A549 treated with ZK216348 at 1 μM for 4 hours (cell line): ENCODE data around the gene AURKAIP1. TPM values are rescaled to one million over a fixed set of nuclear protein-coding genes. Genes with fewer than 3 reads are reported as not detected.

ENCODE experiments used
- total RNA-seq: library from RNA; stranded (reverse); fragments of 200-300 nt; extraction: Qiagen RNA extraction; gene quantifications from 5 replicates; pipeline ENCODE4 v1.2.3, GENCODE V29; 2022; ENCODE audit warnings: low read depth

Gene AURKAIP1
- total RNA-seq: 90.7 to 179 TPM (median 167 TPM) in 5 replicates

DNA sequence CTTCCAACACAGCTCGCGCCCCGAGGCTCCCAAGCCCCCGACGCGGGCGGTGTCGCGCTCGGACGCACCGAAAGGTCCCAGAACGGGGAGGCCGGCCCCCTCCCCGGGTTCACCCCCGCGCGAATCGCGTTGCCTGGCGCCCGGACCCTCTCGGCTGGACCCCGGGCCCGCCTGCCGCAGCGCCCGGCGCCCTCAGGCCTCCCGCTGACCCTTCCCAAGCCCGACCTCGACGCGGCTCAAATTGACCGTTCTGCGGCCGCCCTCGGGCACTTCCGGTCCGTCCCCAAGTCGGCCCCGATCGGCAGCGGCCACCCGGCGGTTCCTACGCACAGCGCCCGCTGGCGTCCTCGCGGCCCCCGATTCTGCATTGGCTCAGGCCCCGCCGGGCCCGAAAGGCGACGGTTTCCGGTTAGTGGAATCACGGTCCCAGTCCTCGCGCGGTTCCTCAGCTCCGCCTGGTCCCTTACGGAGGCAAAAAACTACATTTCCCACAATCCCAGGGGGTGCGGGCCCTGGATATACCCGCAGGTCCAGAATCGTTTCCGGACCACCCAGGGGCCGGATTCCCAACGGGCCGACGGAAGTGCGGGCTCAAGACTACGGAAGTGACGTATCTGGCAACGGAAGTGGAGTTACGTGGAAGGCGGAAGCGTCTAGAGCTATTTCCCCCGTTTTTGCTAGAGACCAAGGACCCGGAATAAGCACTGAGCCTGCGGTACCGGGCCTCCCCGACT, at the start of gene AURKAIP1:
Gene AURKAIP1 (minus strand): TSS at position 279 of the 734 bp plus-strand sequence. CDS start 451 bp downstream, outside the sequence.

DNA sequence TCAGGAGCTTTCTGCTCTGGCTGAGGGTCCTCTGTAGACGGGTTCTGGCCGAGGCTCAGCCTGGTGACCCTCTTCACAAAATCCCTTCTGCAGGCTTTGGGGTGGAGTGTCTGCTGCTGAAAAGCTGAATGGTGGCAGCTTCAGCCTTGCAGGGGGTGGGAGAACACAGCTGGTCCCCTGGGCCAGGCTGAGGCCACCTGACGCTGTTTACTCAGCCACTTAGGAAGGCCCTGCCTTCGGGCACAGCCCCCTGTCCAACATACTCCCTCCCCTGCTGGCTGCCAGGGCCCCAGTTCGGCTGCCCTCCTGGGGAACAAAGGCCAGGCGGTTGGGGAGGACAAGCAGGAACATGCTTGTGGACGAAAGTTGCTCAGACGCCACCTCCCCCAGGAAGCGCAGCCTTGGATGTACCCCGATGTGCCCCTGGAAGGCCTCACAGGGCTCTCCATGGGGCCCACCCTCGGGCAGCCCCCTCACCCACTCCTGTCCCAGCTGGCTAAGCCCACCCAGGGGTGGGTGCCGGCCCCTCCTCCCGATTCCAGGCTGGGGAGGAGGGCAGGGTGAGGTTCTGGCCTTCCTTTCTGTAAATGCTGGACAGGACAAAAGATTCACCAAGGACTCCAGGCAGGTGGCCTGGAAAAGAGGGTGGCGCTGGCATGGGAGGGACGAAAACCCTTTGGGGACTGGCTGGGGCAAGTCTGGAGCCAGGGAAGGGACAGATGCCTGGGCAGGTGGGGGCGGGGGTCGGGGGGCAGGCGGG, 46.3 kb upstream of the AURKAIP1 start, which contains the start of gene ANKRD65:
Gene ANKRD65 (minus strand): TSS at position 130 of the 760 bp plus-strand sequence. CDS start 271 bp downstream, outside the sequence.

DNA sequence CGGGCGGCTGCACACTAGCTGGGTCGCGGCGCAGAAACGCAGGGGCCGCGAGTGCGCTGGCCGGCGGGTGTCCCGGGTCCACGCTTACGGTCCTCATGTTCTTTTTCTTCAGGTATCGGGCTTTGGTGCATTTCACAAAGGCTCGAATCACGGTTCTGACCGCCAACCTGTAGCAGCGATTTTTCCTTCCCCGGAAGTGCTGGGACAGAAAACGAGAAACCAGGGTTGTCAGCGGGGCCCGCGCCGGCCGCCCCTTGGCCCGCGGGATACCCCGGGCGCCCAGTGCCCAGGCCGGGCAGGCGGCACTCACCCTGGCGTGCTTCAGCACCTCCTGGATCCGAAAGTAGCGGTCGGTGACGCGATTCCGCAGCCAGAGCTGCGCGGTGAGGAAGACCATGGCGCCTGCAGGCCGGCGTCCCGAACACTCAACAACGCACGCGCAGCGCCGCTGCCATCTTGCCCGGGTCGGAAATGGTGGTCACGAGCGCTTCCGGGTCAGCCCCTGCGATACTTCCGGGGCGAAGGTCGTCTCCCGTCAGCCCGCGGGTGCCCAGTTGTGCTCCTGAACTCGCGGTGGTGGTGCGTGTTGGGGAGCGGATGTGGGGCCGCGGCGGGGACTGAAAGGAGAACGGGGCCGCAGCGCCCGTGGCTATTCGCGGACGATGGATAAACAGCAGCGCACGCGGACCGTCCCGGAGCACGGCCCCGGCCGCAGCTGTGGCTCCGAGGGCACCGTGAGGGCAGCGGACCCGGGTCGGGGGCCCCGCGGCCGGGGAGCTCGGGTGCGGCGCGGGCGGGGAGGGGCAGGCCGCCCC, 32.0 kb upstream of the AURKAIP1 start, which contains the start of gene MRPL20:
Gene MRPL20 (minus strand): TSS at position 473 of the 815 bp plus-strand sequence. CDS start 76 bp downstream, at position 397.

DNA sequence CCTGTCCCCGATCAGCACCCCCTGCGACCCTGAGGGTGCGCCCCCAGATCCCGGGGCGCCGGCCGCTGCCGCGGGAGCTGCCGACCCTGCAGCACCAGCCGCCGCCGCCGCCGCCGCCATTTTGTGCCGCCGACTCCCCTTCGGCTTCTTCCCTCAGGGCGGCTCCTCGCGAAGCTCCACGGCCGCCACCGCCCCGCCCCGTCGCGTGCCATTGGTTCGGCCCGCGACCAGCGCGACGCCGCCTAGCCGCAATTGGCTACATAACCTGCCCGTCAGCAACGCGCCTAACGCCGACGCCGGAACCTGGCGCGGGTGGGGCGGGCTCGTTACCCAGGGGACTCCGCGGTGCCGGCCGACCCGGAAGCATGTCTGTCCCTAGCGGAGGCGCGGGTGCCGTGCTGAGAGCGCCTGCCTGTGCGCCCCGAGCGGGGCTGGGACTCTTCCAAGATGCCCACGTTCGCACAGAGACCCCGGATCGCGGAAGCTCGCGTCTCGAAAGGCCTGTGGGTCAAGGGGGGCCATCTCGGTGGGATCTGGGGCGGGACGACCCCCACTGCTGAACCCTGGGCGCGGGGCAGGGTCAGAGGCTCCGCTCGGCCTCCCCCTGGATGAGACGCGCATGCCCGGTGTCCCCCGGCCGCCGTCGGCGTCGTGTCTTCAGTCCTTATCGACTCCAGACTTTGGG, 24.3 kb upstream of the AURKAIP1 start, which contains the start of gene CCNL2:
Gene CCNL2 (minus strand): TSS at position 149 of the 685 bp plus-strand sequence. CDS start 29 bp downstream, at position 120.

DNA sequence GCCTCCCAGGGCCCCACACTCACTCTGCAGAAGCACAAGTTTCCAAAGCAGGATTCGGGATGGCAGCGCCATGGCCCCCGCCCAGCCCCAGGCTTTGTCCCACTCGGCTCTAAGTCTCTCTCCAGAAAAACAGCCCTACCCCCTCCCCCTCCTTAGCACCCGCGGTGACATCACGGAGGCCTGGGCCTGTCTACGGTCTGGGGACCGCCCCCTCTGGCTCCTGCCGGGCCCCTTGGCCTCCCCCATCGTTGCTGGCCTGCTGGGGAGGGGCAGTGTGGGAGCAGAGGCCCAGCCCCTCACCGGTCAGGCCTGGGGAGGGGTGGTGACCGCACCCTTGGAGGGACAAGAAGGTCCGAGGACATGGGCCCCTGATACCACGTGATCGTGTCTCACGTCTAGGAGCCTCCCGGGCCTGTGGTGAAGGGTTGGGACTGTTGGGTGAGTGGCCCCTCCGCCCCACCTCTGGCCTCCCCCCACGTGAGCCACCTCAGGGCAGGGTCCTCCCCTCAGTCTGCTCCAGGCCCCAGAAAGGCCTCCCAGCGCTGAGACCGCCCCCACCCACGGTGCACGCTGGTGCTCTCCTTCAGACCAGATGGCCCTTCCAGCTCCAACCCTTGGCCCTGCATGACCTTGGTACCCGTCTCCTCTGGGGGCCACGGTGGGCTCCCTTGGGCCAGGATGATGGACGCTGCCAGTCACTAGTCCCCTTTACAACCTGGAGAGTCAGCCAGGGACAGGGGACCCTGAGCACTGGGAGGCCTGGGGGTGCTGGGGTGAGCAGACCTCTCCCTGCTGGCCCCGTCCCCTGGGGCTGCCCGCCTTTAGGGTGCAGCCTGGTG, 16.4 kb downstream of the AURKAIP1 start, which contains the start of gene MXRA8:
Gene MXRA8 (minus strand): TSS at position 123 of the 839 bp plus-strand sequence. CDS start 51 bp downstream, at position 72.

DNA sequence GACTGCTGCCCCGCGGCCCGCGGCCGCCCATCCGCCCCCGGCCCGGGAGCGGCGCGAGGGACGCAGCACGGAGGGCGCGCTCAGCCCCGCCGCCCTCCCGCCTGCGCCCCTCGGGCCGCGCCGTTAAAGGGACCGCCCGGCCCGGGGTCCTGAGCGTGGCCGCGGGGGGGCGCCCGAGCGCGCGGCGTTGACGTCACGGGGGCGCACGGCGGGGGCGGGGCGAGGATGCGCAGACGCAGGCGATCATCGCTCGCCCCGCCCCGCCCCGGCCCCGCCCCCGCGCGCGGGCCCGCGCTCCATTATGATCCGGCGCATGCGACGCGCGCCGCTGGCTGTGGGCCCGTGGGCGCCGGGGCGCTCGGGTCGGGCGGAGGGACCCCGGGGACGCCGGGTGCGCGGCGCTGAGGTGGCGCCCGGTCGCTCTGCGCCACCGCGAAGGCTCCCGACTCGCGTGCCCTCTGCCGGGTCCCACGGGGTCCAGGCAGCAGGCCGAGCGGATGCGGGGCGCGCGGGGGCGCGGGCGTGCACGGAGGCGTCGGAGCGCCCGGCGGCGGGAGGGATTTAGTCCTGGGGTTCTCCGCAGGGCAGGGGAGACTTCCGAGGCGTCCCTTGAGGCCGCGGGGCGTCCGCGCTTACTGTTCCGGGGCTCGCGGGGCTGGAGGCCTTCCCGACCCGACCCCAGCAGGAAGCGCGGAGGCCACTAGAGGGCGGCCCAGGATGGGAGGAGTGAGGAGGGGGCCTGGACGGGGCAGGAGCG, 25.6 kb downstream of the AURKAIP1 start, which contains the start of gene DVL1:
Gene DVL1 (minus strand): TSS at position 163 of the 757 bp plus-strand sequence. CDS start 353 bp downstream, outside the sequence.

DNA sequence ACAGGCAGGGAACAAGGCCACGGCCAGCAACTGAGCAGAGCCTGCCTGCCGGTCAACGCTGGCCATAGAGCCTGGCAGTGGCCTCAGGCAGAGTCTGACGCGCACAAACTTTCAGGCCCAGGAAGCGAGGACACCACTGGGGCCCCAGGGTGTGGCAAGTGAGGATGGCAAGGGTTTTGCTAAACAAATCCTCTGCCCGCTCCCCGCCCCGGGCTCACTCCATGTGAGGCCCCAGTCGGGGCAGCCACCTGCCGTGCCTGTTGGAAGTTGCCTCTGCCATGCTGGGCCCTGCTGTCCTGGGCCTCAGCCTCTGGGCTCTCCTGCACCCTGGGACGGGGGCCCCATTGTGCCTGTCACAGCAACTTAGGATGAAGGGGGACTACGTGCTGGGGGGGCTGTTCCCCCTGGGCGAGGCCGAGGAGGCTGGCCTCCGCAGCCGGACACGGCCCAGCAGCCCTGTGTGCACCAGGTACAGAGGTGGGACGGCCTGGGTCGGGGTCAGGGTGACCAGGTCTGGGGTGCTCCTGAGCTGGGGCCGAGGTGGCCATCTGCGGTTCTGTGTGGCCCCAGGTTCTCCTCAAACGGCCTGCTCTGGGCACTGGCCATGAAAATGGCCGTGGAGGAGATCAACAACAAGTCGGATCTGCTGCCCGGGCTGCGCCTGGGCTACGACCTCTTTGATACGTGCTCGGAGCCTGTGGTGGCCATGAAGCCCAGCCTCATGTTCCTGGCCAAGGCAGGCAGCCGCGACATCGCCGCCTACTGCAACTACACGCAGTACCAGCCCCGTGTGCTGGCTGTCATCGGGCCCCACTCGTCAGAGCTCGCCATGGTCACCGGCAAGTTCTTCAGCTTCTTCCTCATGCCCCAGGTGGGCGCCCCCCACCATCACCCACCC, 43.7 kb downstream of the AURKAIP1 start, which contains the start of gene TAS1R3:
Gene TAS1R3 (plus strand): TSS at position 213 of the 898 bp plus-strand sequence. CDS start 66 bp downstream, at position 279.

DNA sequence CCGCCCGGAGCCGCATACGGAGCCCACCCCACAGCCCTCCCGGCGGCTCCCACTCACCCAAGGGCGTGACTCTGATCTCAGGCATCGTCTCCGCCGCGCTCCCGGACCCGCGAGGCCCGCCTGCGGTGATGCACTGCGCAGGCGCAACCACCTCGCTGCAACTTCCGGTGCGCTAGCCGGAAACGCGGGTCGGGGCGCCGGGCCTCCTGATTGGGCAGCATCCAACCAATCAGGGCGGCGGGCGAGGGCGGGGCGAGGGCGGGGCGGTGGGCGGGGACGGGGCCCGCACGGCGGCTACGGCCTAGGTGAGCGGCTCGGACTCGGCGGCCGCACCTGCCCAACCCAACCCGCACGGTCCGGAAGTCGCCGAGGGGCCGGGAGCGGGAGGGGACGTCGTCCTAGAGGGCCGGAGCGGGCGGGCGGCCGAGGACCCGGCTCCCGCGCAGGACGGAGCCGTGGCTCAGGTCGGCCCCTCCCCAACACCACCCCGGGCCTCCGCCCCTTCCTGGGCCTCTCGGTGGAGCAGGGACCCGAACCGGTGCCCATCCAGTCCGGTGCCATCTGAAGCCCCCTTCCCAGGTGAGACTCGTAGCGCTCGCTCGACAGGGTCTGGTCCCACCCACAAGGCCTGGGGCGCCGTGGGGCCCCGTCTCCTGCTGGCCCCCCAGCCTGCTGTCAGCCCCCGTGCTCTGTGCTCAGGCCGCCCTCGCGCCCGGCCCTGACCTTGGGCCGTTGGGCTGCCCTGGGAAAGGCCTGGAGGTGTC, 50.3 kb downstream of the AURKAIP1 start, which contains the start of the genes CPTP and INTS11:
Gene CPTP (plus strand): TSS at position 279 of the 764 bp plus-strand sequence. CDS start 2,109 bp downstream, outside the sequence.
Gene INTS11 (minus strand): TSS at position 137 of the 764 bp plus-strand sequence. CDS start 52 bp downstream, at position 85.

Other genes starting within 250 kb of the AURKAIP1 start
- gene TTLL10, start 201.3 kb downstream of the AURKAIP1 start, total RNA-seq: not detected in 5 replicates
- gene TNFRSF18, start 168.6 kb downstream of the AURKAIP1 start, total RNA-seq: 0.35 TPM in 1 of 5 replicates, not detected in the others
- gene TNFRSF4, start 161.1 kb downstream of the AURKAIP1 start, total RNA-seq: 0.20 to 0.23 TPM in 2 of 5 replicates, not detected in the others
- gene SDF4, start 143.2 kb downstream of the AURKAIP1 start, total RNA-seq: 84.0 to 148 TPM (median 137 TPM) in 5 replicates
- gene B3GALT6, start 143.0 kb downstream of the AURKAIP1 start, total RNA-seq: 8.9 to 24.1 TPM (median 21.8 TPM) in 5 replicates
- gene C1QTNF12, start 128.5 kb downstream of the AURKAIP1 start, total RNA-seq: 1.2 to 2.6 TPM (median 2.0 TPM) in 4 of 5 replicates, not detected in the other
- gene UBE2J2, start 101.4 kb downstream of the AURKAIP1 start, total RNA-seq: 38.1 to 48.8 TPM (median 48.1 TPM) in 5 replicates
- 0.88 to 1.5 TPM (median 1.2 TPM) in 5 replicates for gene SCNN1D, start 94.8 kb downstream of the AURKAIP1 start, total RNA-seq
- 5.3 to 22.8 TPM (median 18.9 TPM) in 5 replicates for gene ACAP3, start 67.3 kb downstream of the AURKAIP1 start, total RNA-seq
- 13.1 to 28.9 TPM (median 26.2 TPM) in 5 replicates for gene PUSL1, start 66.6 kb downstream of the AURKAIP1 start, total RNA-seq
- gene INTS11, start 50.5 kb downstream of the AURKAIP1 start, total RNA-seq: 45.7 to 67.6 TPM (median 59.0 TPM) in 5 replicates
- gene CPTP, start 50.4 kb downstream of the AURKAIP1 start, total RNA-seq: 11.2 to 23.6 TPM (median 21.2 TPM) in 5 replicates
- gene TAS1R3, start 43.9 kb downstream of the AURKAIP1 start, total RNA-seq: 0.08 to 0.20 TPM (median 0.12 TPM) in 5 replicates
- 31.3 to 89.3 TPM (median 77.1 TPM) in 5 replicates for gene DVL1, start 25.8 kb downstream of the AURKAIP1 start, total RNA-seq
- 0.15 to 0.29 TPM in 2 of 5 replicates, not detected in the others for gene MXRA8, start 16.7 kb downstream of the AURKAIP1 start, total RNA-seq
- 38.3 to 62.7 TPM (median 53.1 TPM) in 5 replicates for gene CCNL2, start 24.1 kb upstream of the AURKAIP1 start, total RNA-seq
- gene MRPL20, start 32.1 kb upstream of the AURKAIP1 start, total RNA-seq: 122 to 156 TPM (median 133 TPM) in 5 replicates
- gene ANKRD65, start 46.1 kb upstream of the AURKAIP1 start, total RNA-seq: 0.07 to 0.23 TPM in 2 of 5 replicates, not detected in the others
- 5.3 to 18.2 TPM (median 15.0 TPM) in 5 replicates for gene VWA1, start 60.5 kb upstream of the AURKAIP1 start, total RNA-seq
- not detected in 5 replicates for gene ATAD3C, start 74.5 kb upstream of the AURKAIP1 start, total RNA-seq
- 1.6 to 3.6 TPM (median 3.0 TPM) in 5 replicates for gene ATAD3B, start 96.6 kb upstream of the AURKAIP1 start, total RNA-seq
- gene ATAD3A, start 137.0 kb upstream of the AURKAIP1 start, total RNA-seq: 24.3 to 40.3 TPM (median 39.2 TPM) in 5 replicates
- 0.37 to 0.68 TPM (median 0.48 TPM) in 4 of 5 replicates, not detected in the other for gene TMEM240, start 165.4 kb upstream of the AURKAIP1 start, total RNA-seq
- gene SSU72, start 199.7 kb upstream of the AURKAIP1 start, total RNA-seq: 95.6 to 113 TPM (median 112 TPM) in 5 replicates
- 3.9 to 9.9 TPM (median 8.5 TPM) in 5 replicates for gene FNDC10, start 224.9 kb upstream of the AURKAIP1 start, total RNA-seq
- gene MIB2, start 240.3 kb upstream of the AURKAIP1 start, total RNA-seq: 6.8 to 24.6 TPM (median 19.7 TPM) in 5 replicates